ENCODE measurements around the gene PMAIP1.

GRCh38 chr18:59918320-59918755, 18.5 kb downstream of the PMAIP1 start:
- no peak for TF ChIP-seq CTCF (IDR thresholded peaks at IDR 0.05)
- TF ChIP-seq POLR2A (IDR thresholded peaks at IDR 0.05), result no peak
